ENCODE measurements around the gene DDB1. TPM values are rescaled to one million over a fixed set of nuclear protein-coding genes. Genes with fewer than 3 reads are reported as not detected.

Gene DDB1
- total and polyA plus RNA-seq, 8 donors: 140 to 203 (median 184) TPM

DNA sequence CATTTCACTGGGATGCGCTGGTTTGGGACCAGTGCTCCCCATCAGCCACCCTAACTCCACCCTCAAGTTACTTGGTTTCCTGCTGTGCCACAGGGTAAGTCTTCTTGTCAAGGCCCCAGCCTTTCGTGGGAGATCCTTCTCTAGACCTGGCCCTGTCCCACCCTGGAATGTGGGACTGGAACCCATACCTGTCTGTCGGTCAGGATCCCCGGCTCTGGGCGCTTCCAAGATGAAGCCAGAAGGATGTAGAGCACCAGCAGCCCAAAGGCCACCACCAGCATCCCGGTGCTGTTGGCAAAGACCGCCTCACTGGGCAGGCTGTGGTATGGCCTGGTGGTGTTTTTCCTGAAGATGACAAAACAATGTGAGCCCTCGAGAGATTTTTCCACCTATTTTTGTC lies 17.9 kb upstream of the DDB1 start:
- Histone ChIP-seq H3K27me3 (no peaks in the 10 kb centered on the region), H3K4me3 (no peak overlapping the region), H3K36me3 (peaks cover 0 to 88% of the 10 kb centered on the region in 2 donors), H3K9me3 (no peaks in the 10 kb centered on the region), H3K4me1 (peaks cover 0 to 17% of the 10 kb centered on the region in 2 donors), H3K27ac (no peak overlapping the region)
- TF ChIP-seq, protein P1, sequence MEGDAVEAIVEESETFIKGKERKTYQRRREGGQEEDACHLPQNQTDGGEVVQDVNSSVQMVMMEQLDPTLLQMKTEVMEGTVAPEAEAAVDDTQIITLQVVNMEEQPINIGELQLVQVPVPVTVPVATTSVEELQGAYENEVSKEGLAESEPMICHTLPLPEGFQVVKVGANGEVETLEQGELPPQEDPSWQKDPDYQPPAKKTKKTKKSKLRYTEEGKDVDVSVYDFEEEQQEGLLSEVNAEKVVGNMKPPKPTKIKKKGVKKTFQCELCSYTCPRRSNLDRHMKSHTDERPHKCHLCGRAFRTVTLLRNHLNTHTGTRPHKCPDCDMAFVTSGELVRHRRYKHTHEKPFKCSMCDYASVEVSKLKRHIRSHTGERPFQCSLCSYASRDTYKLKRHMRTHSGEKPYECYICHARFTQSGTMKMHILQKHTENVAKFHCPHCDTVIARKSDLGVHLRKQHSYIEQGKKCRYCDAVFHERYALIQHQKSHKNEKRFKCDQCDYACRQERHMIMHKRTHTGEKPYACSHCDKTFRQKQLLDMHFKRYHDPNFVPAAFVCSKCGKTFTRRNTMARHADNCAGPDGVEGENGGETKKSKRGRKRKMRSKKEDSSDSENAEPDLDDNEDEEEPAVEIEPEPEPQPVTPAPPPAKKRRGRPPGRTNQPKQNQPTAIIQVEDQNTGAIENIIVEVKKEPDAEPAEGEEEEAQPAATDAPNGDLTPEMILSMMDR (IDR thresholded peaks at IDR 0.05): no peak
- ATAC-seq (no peak), DNase-seq (no peak)
- intact Hi-C loops (cut with DNase I): no loop called here

DNA sequence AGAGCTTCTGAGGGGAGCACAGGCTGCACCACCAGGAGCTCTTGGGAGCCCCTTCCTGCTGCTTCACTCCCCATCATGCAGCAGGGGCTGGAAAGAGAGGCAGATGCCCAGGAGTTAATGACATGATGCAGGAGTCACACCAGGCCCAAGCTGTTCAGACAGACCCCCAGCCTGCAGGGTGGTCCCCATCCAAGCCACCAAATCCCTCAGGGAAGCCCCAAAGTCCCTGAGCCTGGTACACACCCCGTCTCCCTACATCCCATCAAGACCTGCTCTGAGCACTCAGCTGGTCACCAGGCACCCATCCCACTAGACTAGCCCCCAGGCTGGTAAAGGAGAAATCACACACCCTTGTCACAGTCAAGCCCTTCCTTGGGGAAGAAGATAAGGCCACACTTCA lies 17.4 kb upstream of the DDB1 start:
- peaks cover 0 to 17% of the 10 kb centered on the region in 2 donors for H3K4me1 ChIP-seq
- no peak overlapping the region for H3K27ac ChIP-seq
- H3K27me3 ChIP-seq: no peaks in the 10 kb centered on the region
- ATAC-seq (no peak), DNase-seq (no peak)
- H3K36me3 ChIP-seq: peaks cover 0 to 86% of the 10 kb centered on the region in 2 donors
- intact Hi-C loops (cut with DNase I): no loop called here
- TF ChIP-seq, protein P1 (IDR thresholded peaks at IDR 0.05): no peak
- H3K9me3 ChIP-seq: no peaks in the 10 kb centered on the region
- no peak overlapping the region for H3K4me3 ChIP-seq

DNA sequence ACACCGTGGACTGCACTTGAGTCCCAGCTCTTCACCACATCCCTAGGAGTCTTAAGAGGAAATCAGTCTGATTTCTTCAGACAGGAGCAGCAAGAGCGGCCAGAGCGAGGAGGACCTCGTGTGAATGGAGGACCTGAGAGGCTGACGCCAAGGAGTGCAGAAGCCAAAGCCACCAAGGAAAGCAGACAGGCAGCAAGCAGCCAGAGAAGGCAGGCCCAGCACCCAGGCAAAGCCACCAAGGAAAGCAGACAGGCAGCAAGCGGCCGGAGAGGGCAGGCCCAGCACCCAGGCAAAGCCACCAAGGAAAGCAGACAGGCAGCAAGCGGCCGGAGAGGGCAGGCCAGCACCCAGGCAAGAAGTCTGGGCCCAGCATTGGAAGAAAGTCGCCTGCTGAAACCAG lies 17.0 kb upstream of the DDB1 start:
- H3K36me3 ChIP-seq: peaks cover 0 to 83% of the 10 kb centered on the region in 2 donors
- TF ChIP-seq, protein P1 (IDR thresholded peaks at IDR 0.05): no peak
- no peak overlapping the region for H3K4me3 ChIP-seq
- H3K4me1 ChIP-seq: peaks cover 0 to 17% of the 10 kb centered on the region in 2 donors
- no peak overlapping the region for H3K27ac ChIP-seq
- intact Hi-C loops (cut with DNase I): no loop called here
- H3K27me3 ChIP-seq: no peaks in the 10 kb centered on the region
- DNase-seq (no peak), ATAC-seq (no peak)
- no peaks in the 10 kb centered on the region for H3K9me3 ChIP-seq

DNA sequence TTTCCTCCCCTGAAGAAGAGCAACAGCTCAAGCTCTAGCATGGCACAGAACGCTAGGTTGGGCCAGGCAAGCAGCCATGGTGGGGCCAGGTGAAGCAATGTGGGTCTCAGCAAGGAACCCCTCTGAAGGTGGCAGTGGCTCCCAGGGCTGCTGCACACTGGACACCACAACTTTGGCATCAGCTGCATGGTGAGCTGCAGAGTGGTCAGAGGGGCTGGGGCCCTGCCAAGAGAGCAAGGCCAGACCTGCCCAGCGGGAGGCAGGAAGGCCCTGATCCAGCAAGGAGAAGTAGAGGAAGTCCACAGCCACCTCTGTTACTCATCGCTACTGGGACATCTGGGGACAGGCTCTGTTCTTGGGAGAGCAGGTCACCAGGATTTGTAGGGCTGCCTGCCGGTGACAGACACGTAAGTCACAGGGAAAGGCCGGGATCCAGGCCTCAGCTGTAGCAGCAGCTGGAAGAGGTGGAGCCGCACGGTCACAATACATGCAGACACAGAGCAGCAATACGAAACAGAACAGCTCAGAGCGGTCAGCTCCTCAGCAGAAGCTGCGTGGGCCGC lies 16.4 kb upstream of the DDB1 start:
- ATAC-seq (no peak), DNase-seq (no peak)
- Histone ChIP-seq H3K36me3 (peaks cover 0 to 76% of the 10 kb centered on the region in 2 donors), H3K27ac (no peak overlapping the region), H3K4me3 (no peak overlapping the region), H3K27me3 (no peaks in the 10 kb centered on the region), H3K9me3 (no peaks in the 10 kb centered on the region), H3K4me1 (peaks cover 0 to 17% of the 10 kb centered on the region in 2 donors)
- intact Hi-C loops (cut with DNase I): no loop called here
- TF ChIP-seq, protein P1 (IDR thresholded peaks at IDR 0.05): no peak

DNA sequence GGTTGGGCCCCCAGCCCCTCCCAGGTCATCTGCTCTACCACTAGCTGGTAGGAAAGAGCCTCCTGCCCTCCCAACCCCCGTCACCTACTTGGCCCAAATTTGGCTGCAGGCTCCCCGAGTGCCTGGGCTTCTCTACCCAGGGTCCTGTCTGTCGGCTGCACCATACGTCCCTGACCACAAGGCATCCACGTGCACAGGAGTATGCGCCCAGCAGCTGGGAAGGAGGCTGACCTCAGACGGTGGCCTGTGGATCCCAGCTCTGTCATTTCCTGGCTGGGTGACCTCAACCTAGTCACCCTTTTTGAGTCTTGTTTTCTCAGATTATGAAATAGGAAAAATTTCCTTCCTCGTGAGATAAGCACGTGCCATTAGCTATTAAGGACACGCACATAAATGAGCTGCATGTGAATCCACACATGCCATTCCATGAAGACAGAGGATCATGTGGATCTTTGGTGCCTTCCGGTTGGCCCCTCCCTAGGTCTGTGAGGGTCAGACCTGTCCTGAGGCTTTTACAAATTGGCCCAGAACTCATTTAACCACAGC lies 15.1 kb upstream of the DDB1 start:
- intact Hi-C loops (cut with DNase I): no loop called here
- Histone ChIP-seq H3K4me1 (peaks cover 0 to 17% of the 10 kb centered on the region in 2 donors), H3K27me3 (no peaks in the 10 kb centered on the region), H3K27ac (peak overlapping the region in 1 of 2 donors; percentile 2), H3K36me3 (peaks cover 0 to 74% of the 10 kb centered on the region in 2 donors), H3K4me3 (no peak overlapping the region), H3K9me3 (no peaks in the 10 kb centered on the region)
- DNase-seq: peak in 1 of 4 donors; percentile 62
- peak; percentile 51 for ATAC-seq
- TF ChIP-seq, protein P1 (IDR thresholded peaks at IDR 0.05): no peak

Data from left lung (tissue), 10 donors.